Natural killer cell (primary cell): ENCODE measurements around the gene SLC12A9. TPM values are rescaled to one million over a fixed set of nuclear protein-coding genes. Genes with fewer than 3 reads are reported as not detected.

Experiments
- ATAC-seq, 3 donors: fragments of 150-1000 bp in 2 of 3; fragments of 200-7000 bp in 1 of 3; cut with Tn5 transposase; 1 replicate in 1 of 3; 2 replicates in 2 of 3; pipeline ENCODE4 v1.10.0; 2021; ENCODE audit warnings: mild to moderate bottlenecking in 2 of 3, moderate library complexity in 2 of 3
- DNase-seq, 2 donors: peaks; one replicate each; pipeline versions ENCODE4 v3.0.0 to v3.0.0-alpha.2; 2013 to 2021; ENCODE audit warnings: mixed read lengths in 1 of 2
- H3K27ac ChIP-seq: one replicate; pipeline ENCODE4 v1.5.1; 2013; ENCODE audit warnings: mild to moderate bottlenecking, low read length
- H3K27me3 ChIP-seq: one replicate; pipeline ENCODE4 v1.6.1; 2013; ENCODE audit warnings: low read length; ENCODE audit not compliant: control insufficient read depth, insufficient read depth
- H3K36me3 ChIP-seq: one replicate; pipeline ENCODE4 v1.6.1; 2013; ENCODE audit warnings: low read length; ENCODE audit not compliant: control insufficient read depth, insufficient read depth
- H3K4me1 ChIP-seq: one replicate; pipeline ENCODE4 v1.6.1; 2013; ENCODE audit warnings: low read length; ENCODE audit not compliant: control insufficient read depth, insufficient read depth
- H3K4me3 ChIP-seq: one replicate; pipeline ENCODE4 v1.5.1; 2013; ENCODE audit warnings: low read length
- H3K9me3 ChIP-seq: one replicate; pipeline ENCODE4 v1.6.1; 2013; ENCODE audit warnings: low read length; ENCODE audit not compliant: control insufficient read depth, insufficient read depth
- H3K27ac Mint-ChIP-seq, 2 donors: one replicate each; pipeline ENCODE4 v1.8.0; 2022; ENCODE audit warnings: mild to moderate bottlenecking in 2 of 2, mixed read lengths in 2 of 2, moderate library complexity in 1 of 2
- H3K27me3 Mint-ChIP-seq, 2 donors: one replicate each; pipeline ENCODE4 v1.8.0; 2022; ENCODE audit warnings: low read depth in 2 of 2, mixed read lengths in 2 of 2
- H3K36me3 Mint-ChIP-seq: one replicate; pipeline ENCODE4 v1.8.0; 2022; ENCODE audit warnings: mixed read lengths
- H3K4me1 Mint-ChIP-seq, 2 donors: one replicate each; pipeline ENCODE4 v1.8.0; 2022; ENCODE audit warnings: mixed read lengths in 2 of 2
- H3K4me3 Mint-ChIP-seq: one replicate; pipeline ENCODE4 v1.8.0; 2022; ENCODE audit warnings: mild to moderate bottlenecking, moderate library complexity, mixed read lengths
- H3K9me3 Mint-ChIP-seq, 2 donors: one replicate each; pipeline ENCODE4 v1.8.0; 2022; ENCODE audit warnings: mixed read lengths in 2 of 2
- CTCF ChIP-seq: fragments of 200-600 bp; IDR thresholded peaks from one replicate; pipeline ENCODE4 v1.8.0; 2022; ENCODE audit warnings: antibody characterized with exemption
- WGBS: methylation state at CpG from one replicate; pipeline ENCODE4 v1.1.7; 2013; ENCODE audit warnings: missing lambda C conversion rate; ENCODE audit not compliant: insufficient coverage; 5-methylcytosine and 5-hydroxymethylcytosine counted together
- intact Hi-C: fragments of 100-400 bp; cut with micrococcal nuclease; formaldehyde crosslinking; loops from one replicate; pipeline ENCODE4 v1.14.2; 2022
- total RNA-seq, 4 donors: library from RNA; stranded (reverse); fragments of 120-200 nt in 1 of 4; gene quantifications; one replicate each; pipeline versions ENCODE4 v1.2.3 to v1.2.4, GENCODE V29; 2013 to 2022

SLC12A9 gene
- total RNA-seq, 3 donors from 2014 or later (not counting 1 experiment from before 2014, with no cell fraction given) = 35.0 to 44.2 (median 38.1) TPM

- peak overlapping the region; percentile 65 for H3K4me3 ChIP-seq
- TF ChIP-seq CTCF = no peak
Measured at GRCh38 chr7:100874300-100874576, 21.7 kb downstream of the SLC12A9 start.

GRCh38 chr7:100874577-100875355, 22.3 kb downstream of the SLC12A9 start, which contains the start of gene SRRT:
SRRT (plus strand) TSS chr7:100875103; CDS start chr7:100875591, 488 bp downstream.
- ATAC-seq (peak; percentile 95 to 98 (median 95)), DNase-seq (peak; percentile 97 to 99)
- Histone ChIP-seq H3K27ac (peak within 1 kb of the TSS; percentile 91), H3K36me3 (peaks cover 12% of the 10 kb centered on the region), H3K4me3 (peak within 1 kb of the TSS; percentile 65), H3K9me3 (no peaks in the 10 kb centered on the region), H3K27me3 (no peaks in the 10 kb centered on the region), H3K4me1 (peaks cover 28% of the 10 kb centered on the region)
- TF ChIP-seq CTCF = peak; percentile 12
- peaks cover 30 to 43% of the 10 kb centered on the region in 2 donors for H3K4me1 Mint-ChIP-seq
- peaks cover 0 to 2% of the 10 kb centered on the region in 2 donors for H3K9me3 Mint-ChIP-seq
- WGBS = 5% methylated on average over 79 of the region's 79 CpGs
- H3K27ac Mint-ChIP-seq = peak within 1 kb of the TSS; percentile 90 to 99
- intact Hi-C loops = loop anchor here (2.0 kb wide), 1 partner anchor 14 kb away; the partner anchor contains the start of gene UFSP1
- peak within 1 kb of the TSS; percentile 98 for H3K4me3 Mint-ChIP-seq
- H3K36me3 Mint-ChIP-seq = no peaks in the 10 kb centered on the region
- no peaks in the 10 kb centered on the region for H3K27me3 Mint-ChIP-seq

More at GRCh38 chr7:100874300-100874576, 21.7 kb downstream of the SLC12A9 start:
- Mint-ChIP-seq H3K4me1 (peaks cover 27 to 38% of the 10 kb centered on the region in 2 donors), H3K9me3 (peaks cover 0 to 2% of the 10 kb centered on the region in 2 donors), H3K36me3 (no peaks in the 10 kb centered on the region), H3K4me3 (peak overlapping the region; percentile 98), H3K27ac (peak overlapping the region; percentile 90 to 99), H3K27me3 (no peaks in the 10 kb centered on the region)
- H3K27ac ChIP-seq = peak overlapping the region; percentile 91
- peaks cover 9% of the 10 kb centered on the region for H3K36me3 ChIP-seq
- peaks cover 28% of the 10 kb centered on the region for H3K4me1 ChIP-seq
- H3K9me3 ChIP-seq = no peaks in the 10 kb centered on the region
- H3K27me3 ChIP-seq = no peaks in the 10 kb centered on the region
- WGBS = 83% methylated on average over 8 of the region's 8 CpGs
- ATAC-seq = no peak
- DNase-seq = no peak
- intact Hi-C loops = loop anchor here (2.0 kb wide), 1 partner anchor 15 kb away; the partner anchor contains the start of gene UFSP1

- peaks cover 28% of the 10 kb centered on the region for H3K4me1 ChIP-seq
- Mint-ChIP-seq H3K9me3 (peaks cover 0 to 2% of the 10 kb centered on the region in 2 donors), H3K4me1 (peaks cover 35 to 49% of the 10 kb centered on the region in 2 donors), H3K27ac (peak overlapping the region; percentile 90 to 99), H3K4me3 (peak overlapping the region; percentile 98), H3K27me3 (no peaks in the 10 kb centered on the region), H3K36me3 (no peaks in the 10 kb centered on the region)
- H3K27me3 ChIP-seq = no peaks in the 10 kb centered on the region
- peak; percentile 19 to 27 (median 22) for ATAC-seq
- H3K27ac ChIP-seq = peak overlapping the region; percentile 91
- intact Hi-C loops = loop anchor here (2.0 kb wide), 1 partner anchor 13 kb away; the partner anchor contains the start of gene UFSP1
- WGBS = 0% methylated on average over 39 of the region's 39 CpGs
- DNase-seq = peak in 1 of 2 donors; percentile 63
- H3K9me3 ChIP-seq = no peaks in the 10 kb centered on the region
- H3K4me3 ChIP-seq = peak overlapping the region; percentile 65
- H3K36me3 ChIP-seq = peaks cover 12% of the 10 kb centered on the region
- TF ChIP-seq CTCF = no peak
Measured at GRCh38 chr7:100875356-100875751, 22.8 kb downstream of the SLC12A9 start.
